RWPE1 (cell line): ENCODE data around the gene LRRC26.

ENCODE experiments used
- CTCF ChIA-PET: fragments of 350-600 bp; sonication (Branson Sonifier 250); formaldehyde crosslinking; extraction: SDS; loops from one replicate; lab custom pipeline; 2021; lab: Yijun Ruan, JAX
- POLR2A ChIA-PET: fragments of 400-600 bp; formaldehyde crosslinking; extraction: SDS; loops from one replicate; lab custom pipeline; 2020; ENCODE audit warnings: antibody characterized with exemption; ENCODE audit not compliant: low non-redundant PET; lab: Yijun Ruan, JAX
- DNase-seq: peaks from one replicate; pipeline ENCODE4 v3.0.0; 2012; ENCODE audit warnings: low spot score
- H3K27ac ChIP-seq: fragments of 450-650 bp; 2 replicates; pipeline ENCODE4 v1.5.1; 2017
- TF ChIP-seq, protein P1 (sequence below): fragments of 450-650 bp; conservative IDR thresholded peaks from 2 replicates; pipeline ENCODE4 v1.5.1; 2017; ENCODE audit warnings: low read depth, mild to moderate bottlenecking

The LRRC26 gene

GRCh38 chr9:137170486-137171148 lies 766 bp upstream of the LRRC26 start:
- POLR2A ChIA-PET, result interaction anchor here (0.9 kb wide), 1 partner anchor 18 kb away, joined by 3 read pairs; no protein-coding TSS in a partner anchor
- no peak for DNase-seq
- CTCF ChIA-PET, result interaction anchor here (0.5 to 1.9 kb wide), 3 partner anchors 57 to 89 kb away, joined by 4 to 5 read pairs (median 5); partner anchors contain the start of gene RNF224
- no peak overlapping the region for H3K27ac ChIP-seq
- TF ChIP-seq, protein P1, sequence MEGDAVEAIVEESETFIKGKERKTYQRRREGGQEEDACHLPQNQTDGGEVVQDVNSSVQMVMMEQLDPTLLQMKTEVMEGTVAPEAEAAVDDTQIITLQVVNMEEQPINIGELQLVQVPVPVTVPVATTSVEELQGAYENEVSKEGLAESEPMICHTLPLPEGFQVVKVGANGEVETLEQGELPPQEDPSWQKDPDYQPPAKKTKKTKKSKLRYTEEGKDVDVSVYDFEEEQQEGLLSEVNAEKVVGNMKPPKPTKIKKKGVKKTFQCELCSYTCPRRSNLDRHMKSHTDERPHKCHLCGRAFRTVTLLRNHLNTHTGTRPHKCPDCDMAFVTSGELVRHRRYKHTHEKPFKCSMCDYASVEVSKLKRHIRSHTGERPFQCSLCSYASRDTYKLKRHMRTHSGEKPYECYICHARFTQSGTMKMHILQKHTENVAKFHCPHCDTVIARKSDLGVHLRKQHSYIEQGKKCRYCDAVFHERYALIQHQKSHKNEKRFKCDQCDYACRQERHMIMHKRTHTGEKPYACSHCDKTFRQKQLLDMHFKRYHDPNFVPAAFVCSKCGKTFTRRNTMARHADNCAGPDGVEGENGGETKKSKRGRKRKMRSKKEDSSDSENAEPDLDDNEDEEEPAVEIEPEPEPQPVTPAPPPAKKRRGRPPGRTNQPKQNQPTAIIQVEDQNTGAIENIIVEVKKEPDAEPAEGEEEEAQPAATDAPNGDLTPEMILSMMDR, result no peak

GRCh38 chr9:137168904-137169856 lies 671 bp downstream of the LRRC26 start:
- POLR2A ChIA-PET, result interaction anchor here (1.7 to 2.0 kb wide), 2 partner anchors 19 to 40 kb away, joined by 5 to 6 read pairs; partner anchors contain the start of genes ANAPC2 and SSNA1
- peak overlapping the region; percentile 1; the same call in 1 of the 2 replicates for H3K27ac ChIP-seq
- peak; percentile 81 for DNase-seq
- TF ChIP-seq, protein P1, result no peak
- CTCF ChIA-PET, result interaction anchor here (1.4 to 1.7 kb wide), 2 partner anchors 66 to 68 kb away, joined by 3 to 9 read pairs; no protein-coding TSS in a partner anchor

DNA sequence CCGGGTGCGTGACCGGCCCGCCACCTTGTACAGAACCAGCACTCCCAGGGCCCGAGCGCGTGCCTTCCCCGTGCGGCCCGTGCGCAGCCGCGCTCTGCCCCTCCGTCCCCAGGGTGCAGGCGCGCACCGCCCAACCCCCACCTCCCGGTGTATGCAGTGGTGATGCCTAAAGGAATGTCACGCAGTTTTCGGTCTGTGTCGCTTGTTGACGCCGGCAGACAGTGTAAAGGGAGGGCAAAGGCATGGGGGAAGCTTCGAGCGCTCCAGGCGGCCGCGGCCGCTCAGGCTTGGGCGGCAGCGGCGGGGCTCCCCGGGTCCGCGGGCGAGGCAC lies 1.3 kb downstream of the LRRC26 start:
- ChIA-PET POLR2A (interaction anchor here (1.7 to 2.0 kb wide), 2 partner anchors 20 to 39 kb away, joined by 5 to 6 read pairs; partner anchors contain the start of genes ANAPC2 and SSNA1), CTCF (interaction anchor here (0.7 to 1.7 kb wide), 3 partner anchors 22 to 68 kb away, joined by 3 to 9 read pairs (median 6); no protein-coding TSS in a partner anchor)
- H3K27ac ChIP-seq, result no peak overlapping the region; the same call in 1 of the 2 replicates
- DNase-seq, result no peak
- TF ChIP-seq, protein P1, result no peak

DNA sequence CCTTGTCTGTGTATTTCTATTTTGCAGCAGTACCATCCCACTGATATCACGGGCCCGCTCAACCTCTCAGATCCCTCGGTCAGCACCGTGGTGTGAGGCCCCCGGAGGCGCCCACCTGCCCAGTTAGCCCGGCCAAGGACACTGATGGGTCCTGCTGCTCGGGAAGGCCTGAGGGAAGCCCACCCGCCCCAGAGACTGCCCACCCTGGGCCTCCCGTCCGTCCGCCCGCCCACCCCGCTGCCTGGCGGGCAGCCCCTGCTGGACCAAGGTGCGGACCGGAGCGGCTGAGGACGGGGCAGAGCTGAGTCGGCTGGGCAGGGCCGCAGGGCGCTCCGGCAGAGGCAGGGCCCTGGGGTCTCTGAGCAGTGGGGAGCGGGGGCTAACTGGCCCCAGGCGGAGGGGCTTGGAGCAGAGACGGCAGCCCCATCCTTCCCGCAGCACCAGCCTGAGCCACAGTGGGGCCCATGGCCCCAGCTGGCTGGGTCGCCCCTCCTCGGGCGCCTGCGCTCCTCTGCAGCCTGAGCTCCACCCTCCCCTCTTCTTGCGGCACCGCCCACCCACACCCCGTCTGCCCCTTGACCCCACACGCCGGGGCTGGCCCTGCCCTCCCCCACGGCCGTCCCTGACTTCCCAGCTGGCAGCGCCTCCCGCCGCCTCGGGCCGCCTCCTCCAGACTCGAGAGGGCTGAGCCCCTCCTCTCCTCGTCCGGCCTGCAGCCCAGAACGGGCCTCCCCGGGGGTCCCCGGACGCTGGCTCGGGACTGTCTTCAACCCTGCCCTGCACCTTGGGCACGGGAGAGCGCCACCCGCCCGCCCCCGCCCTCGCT lies 1.9 kb downstream of the LRRC26 start:
- POLR2A ChIA-PET, result interaction anchor here (1.7 to 2.0 kb wide), 2 partner anchors 21 to 39 kb away, joined by 5 to 6 read pairs; partner anchors contain the start of genes ANAPC2 and SSNA1
- TF ChIP-seq, protein P1, result no peak
- DNase-seq, result no peak
- CTCF ChIA-PET, result interaction anchor here (0.7 to 1.4 kb wide), 2 partner anchors 22 to 67 kb away, joined by 3 to 6 read pairs; no protein-coding TSS in a partner anchor
- H3K27ac ChIP-seq, result no peak overlapping the region

- ChIA-PET CTCF (no interaction called here), POLR2A (interaction anchor here (0.8 kb wide), 1 partner anchor 22 kb away, joined by 6 read pairs; no protein-coding TSS in a partner anchor)
- H3K27ac ChIP-seq, result no peak overlapping the region
- TF ChIP-seq, protein P1, result no peak
- no peak for DNase-seq
These were observed 2.5 kb downstream of the LRRC26 start for GRCh38 chr9:137167277-137167746.
